GM18520 (cell line): ENCODE measurements around the gene CLEC2L.
"Not testable (repeated sequence)": the region's sequence is repeated elsewhere in the genome, so short reads cannot be mapped to it uniquely, and the experiment has no call there.

ENCODE experiments used
- ATAC-seq: cut with Tn5 transposase; IDR thresholded peaks from one replicate; pipeline ENCODE4 v1.9.1; 2021; ENCODE audit not compliant: unreplicated experiment

The CLEC2L gene

GRCh38 chr7:139553991-139554700 is 30.7 kb downstream of the CLEC2L start:
- ATAC-seq: not testable (repeated sequence)

GRCh38 chr7:139557857-139558581 is 34.5 kb downstream of the CLEC2L start:
- no peak for ATAC-seq

GRCh38 chr7:139559364-139560105 is 36.0 kb downstream of the CLEC2L start:
- no peak for ATAC-seq

- ATAC-seq: no peak
Measured at GRCh38 chr7:139560199-139560598, 36.7 kb downstream of the CLEC2L start.

GRCh38 chr7:139560678-139561077 is 37.2 kb downstream of the CLEC2L start:
- no peak for ATAC-seq

- no peak for ATAC-seq
Measured at GRCh38 chr7:139562491-139562890, 39.0 kb downstream of the CLEC2L start.

GRCh38 chr7:139562961-139563565 is 39.6 kb downstream of the CLEC2L start:
- no peak for ATAC-seq

GRCh38 chr7:139563856-139564255 is 40.4 kb downstream of the CLEC2L start:
- no peak for ATAC-seq

GRCh38 chr7:139566075-139566474 is 42.6 kb downstream of the CLEC2L start:
- no peak for ATAC-seq

GRCh38 chr7:139566736-139567646 is 43.5 kb downstream of the CLEC2L start:
- no peak for ATAC-seq

- ATAC-seq: no peak
Measured at GRCh38 chr7:139567647-139568345, 44.3 kb downstream of the CLEC2L start.

- no peak for ATAC-seq
Measured at GRCh38 chr7:139568346-139568675, 44.8 kb downstream of the CLEC2L start.

- ATAC-seq: no peak
Measured at GRCh38 chr7:139568813-139569490, 45.5 kb downstream of the CLEC2L start.

GRCh38 chr7:139570119-139570518 is 46.6 kb downstream of the CLEC2L start:
- ATAC-seq: no peak

- ATAC-seq: no peak
Measured at GRCh38 chr7:139570626-139571025, 47.1 kb downstream of the CLEC2L start.

GRCh38 chr7:139571190-139571589 is 47.7 kb downstream of the CLEC2L start:
- ATAC-seq: no peak

GRCh38 chr7:139571651-139572050 is 48.2 kb downstream of the CLEC2L start:
- no peak for ATAC-seq

GRCh38 chr7:139572071-139572470 is 48.6 kb downstream of the CLEC2L start:
- no peak for ATAC-seq

- no peak for ATAC-seq
Measured at GRCh38 chr7:139572704-139573385, 49.4 kb downstream of the CLEC2L start.
